A549 (cell line): ENCODE data around the gene GNAT3. TPM values are rescaled to one million over a fixed set of nuclear protein-coding genes. Genes with fewer than 3 reads are reported as not detected.
A peak's percentile ranks its signal among the peaks of the same experiment; 100 is the strongest.

ENCODE experiments used
- ATAC-seq, 2 experiments: fragments of 200-7000 bp in 1 of 2; fragments of >200 bp in 1 of 2; cut with Nextera tagmentation in 1 of 2; cut with Tn5 transposase in 1 of 2; 3 replicates each; pipeline versions ENCODE4 v1.8.0 to v1.9.1; 2018 to 2020; ENCODE audit warnings: mild to moderate bottlenecking in 1 of 2, moderate library complexity in 1 of 2
- CTCF ChIA-PET: fragments of 300-600 bp; sonication (Branson Sonifier 250); formaldehyde crosslinking; extraction: SDS; loops from one replicate; lab custom pipeline; 2021; ENCODE audit warnings: antibody characterized with exemption, inconsistent platforms; lab: Yijun Ruan, JAX
- POLR2A ChIA-PET: fragments of 350-600 bp; formaldehyde crosslinking; extraction: SDS; loops from one replicate; lab custom pipeline; 2021; ENCODE audit warnings: antibody characterized with exemption, inconsistent platforms; lab: Yijun Ruan, JAX
- DNase-seq, 2 experiments: peaks; one replicate each; pipeline versions ENCODE4 v3.0.0 to v3.0.0-alpha.2; 2011 to 2016; ENCODE audit warnings: low read depth in 1 of 2, low spot score in 1 of 2
- FAIRE-seq: peaks from 2 replicates; lab custom pipeline; 2011; peaks lifted over from hg19 to GRCh38; lab: Jason Lieb, UNC
- H3K27ac ChIP-seq, 2 experiments: fragments of >200 bp; sonication (Bioruptor Twin); formaldehyde crosslinking; 3 replicates each; pipeline ENCODE4 v1.5.1; 2016 to 2017
- H3K4me1 ChIP-seq: fragments of >200 bp; sonication (Bioruptor Twin); formaldehyde crosslinking; 3 replicates; pipeline ENCODE4 v1.6.1; 2016
- H3K4me2 ChIP-seq: fragments of >200 bp; sonication (Bioruptor Twin); formaldehyde crosslinking; 3 replicates; pipeline ENCODE4 v1.6.1; 2016
- H3K4me3 ChIP-seq: fragments of >200 bp; sonication (Bioruptor Twin); formaldehyde crosslinking; 3 replicates; pipeline ENCODE4 v1.5.1; 2016
- H3K9me3 ChIP-seq: fragments of >200 bp; sonication (Bioruptor Twin); formaldehyde crosslinking; 3 replicates; pipeline ENCODE4 v1.6.1; 2016
- ATOH8 ChIP-seq: fragments of 250-450 bp; sonication (Bioruptor Pico); IDR thresholded peaks from 2 replicates; pipeline ENCODE4 v1.5.0; 2020; ENCODE audit warnings: low read depth, mild to moderate bottlenecking, moderate library complexity
- BHLHE40 ChIP-seq: IDR thresholded peaks from 2 replicates; pipeline ENCODE4 v1.6.1; 2012; ENCODE audit warnings: low read depth, low read length, inconsistent platforms
- CBX2 ChIP-seq: fragments of 200-600 bp; sonication (generic); IDR thresholded peaks from 2 replicates; pipeline ENCODE4 v1.6.1; 2016; ENCODE audit warnings: low read depth, mild to moderate bottlenecking, borderline replicate concordance
- CBX8 ChIP-seq: fragments of 200-600 bp; sonication (generic); IDR thresholded peaks from 2 replicates; pipeline ENCODE4 v1.6.1; 2016
- CEBPB ChIP-seq, 2 experiments: fragments of >200 bp in 1 of 2; sonication (Bioruptor Twin) in 1 of 2; formaldehyde crosslinking in 1 of 2; IDR thresholded peaks; 2 replicates each; pipeline ENCODE4 v1.6.1; 2012 to 2016
- CHD2 ChIP-seq: fragments of 150-350 bp; IDR thresholded peaks from 2 replicates; pipeline ENCODE4 v1.6.1; 2014; ENCODE audit warnings: low read length; ENCODE audit not compliant: partially characterized antibody
- CHD4 ChIP-seq: fragments of 200-600 bp; sonication (generic); IDR thresholded peaks from 2 replicates; pipeline ENCODE4 v1.6.1; 2016; ENCODE audit warnings: antibody characterized with exemption, mild to moderate bottlenecking, borderline replicate concordance
- ELK1 ChIP-seq: fragments of 150-350 bp; IDR thresholded peaks from 2 replicates; pipeline ENCODE4 v1.6.1; 2014; ENCODE audit warnings: low read depth, mild to moderate bottlenecking, low read length
- ESRRA ChIP-seq: fragments of 150-350 bp; IDR thresholded peaks from 2 replicates; pipeline ENCODE4 v1.6.1; 2014; ENCODE audit warnings: mild to moderate bottlenecking, low read length, borderline replicate concordance
- FOSL2 ChIP-seq, 2 experiments: fragments of 450-650 bp in 1 of 2; fragments of >200 bp in 1 of 2; sonication (Bioruptor Twin) in 1 of 2; formaldehyde crosslinking; IDR thresholded peaks; 2 replicates each; pipeline versions ENCODE4 v1.5.0 to v1.6.1; 2016 to 2020; ENCODE audit warnings: mild to moderate bottlenecking in 1 of 2, moderate library complexity in 1 of 2
- GATA3 ChIP-seq: IDR thresholded peaks from 2 replicates; pipeline ENCODE4 v1.6.1; 2012; ENCODE audit warnings: borderline replicate concordance
- HES2 ChIP-seq: fragments of >200 bp; sonication (Bioruptor Twin); formaldehyde crosslinking; IDR thresholded peaks from 2 replicates; pipeline ENCODE4 v1.6.1; 2016
- HOXB13 ChIP-seq: fragments of 250-450 bp; sonication (Bioruptor Pico); IDR thresholded peaks from 2 replicates; pipeline ENCODE4 v1.5.0; 2020; ENCODE audit warnings: low read depth, mild to moderate bottlenecking, moderate library complexity
- HOXB5 ChIP-seq: fragments of 250-450 bp; sonication (Bioruptor Pico); IDR thresholded peaks from 2 replicates; pipeline ENCODE4 v1.5.0; 2020; ENCODE audit warnings: mild to moderate bottlenecking, moderate library complexity
- JUNB ChIP-seq: fragments of >200 bp; sonication (Bioruptor Twin); formaldehyde crosslinking; IDR thresholded peaks from 2 replicates; pipeline ENCODE4 v1.6.1; 2016
- KDM1A ChIP-seq: fragments of 200-600 bp; sonication (generic); IDR thresholded peaks from 2 replicates; pipeline ENCODE4 v1.6.1; 2016; ENCODE audit warnings: low read depth, mild to moderate bottlenecking
- KDM5A ChIP-seq: fragments of 200-600 bp; sonication (generic); IDR thresholded peaks from 2 replicates; pipeline ENCODE4 v1.6.1; 2016; ENCODE audit warnings: antibody characterized with exemption, mild to moderate bottlenecking
- MAX ChIP-seq: IDR thresholded peaks from 2 replicates; pipeline ENCODE4 v1.6.1; 2012
- NR3C1 ChIP-seq: fragments of >200 bp; sonication (Bioruptor Twin); formaldehyde crosslinking; IDR thresholded peaks from 3 replicates; pipeline ENCODE4 v1.6.1; 2017
- PHF8 ChIP-seq: fragments of 200-600 bp; sonication (generic); IDR thresholded peaks from 2 replicates; pipeline ENCODE4 v1.6.1; 2016; ENCODE audit warnings: low read depth, mild to moderate bottlenecking, antibody characterized with exemption, moderate library complexity, borderline replicate concordance
- POLR2A ChIP-seq: IDR thresholded peaks from 2 replicates; pipeline ENCODE4 v1.6.1; 2012; ENCODE audit warnings: mild to moderate bottlenecking, low read length
- RARB ChIP-seq: fragments of 250-450 bp; sonication (Bioruptor Pico); IDR thresholded peaks from 2 replicates; pipeline ENCODE4 v1.8.0; 2021; ENCODE audit warnings: mild to moderate bottlenecking, moderate library complexity
- RFX5 ChIP-seq: fragments of 450-650 bp; IDR thresholded peaks from 2 replicates; pipeline ENCODE4 v1.7.1; 2014; ENCODE audit warnings: antibody characterized with exemption, mild to moderate bottlenecking, moderate library complexity
- SREBF2 ChIP-seq: fragments of 450-650 bp; IDR thresholded peaks from 2 replicates; pipeline ENCODE4 v1.6.1; 2014; ENCODE audit warnings: mild to moderate bottlenecking, moderate library complexity
- TP53 ChIP-seq: fragments of 250-450 bp; sonication (Bioruptor Pico); IDR thresholded peaks from 2 replicates; pipeline ENCODE4 v1.5.0; 2021; ENCODE audit warnings: mild to moderate bottlenecking, moderate library complexity
- USF2 ChIP-seq: fragments of 450-650 bp; IDR thresholded peaks from 2 replicates; pipeline ENCODE4 v1.6.1; 2014; ENCODE audit warnings: antibody characterized with exemption
- ZFP36 ChIP-seq: fragments of 450-650 bp; IDR thresholded peaks from 2 replicates; pipeline ENCODE4 v1.6.1; 2014; ENCODE audit warnings: borderline replicate concordance; ENCODE audit not compliant: partially characterized antibody
- ZNF302 ChIP-seq: fragments of 250-450 bp; sonication (Bioruptor Pico); IDR thresholded peaks from 2 replicates; pipeline ENCODE4 v1.9.0; 2021; ENCODE audit warnings: inconsistent platforms, mild to moderate bottlenecking, moderate library complexity
- ZSCAN20 ChIP-seq: fragments of 250-450 bp; sonication (Bioruptor Pico); IDR thresholded peaks from 2 replicates; pipeline ENCODE4 v1.8.0; 2022; ENCODE audit warnings: mild to moderate bottlenecking, moderate library complexity
- WGBS: methylation state at CpG from one replicate; pipeline ENCODE4 v1.1.6; 2017; ENCODE audit errors: missing lambda C conversion rate; 5-methylcytosine and 5-hydroxymethylcytosine counted together
- polyA plus RNA-seq, 4 experiments: library from polyadenylated mRNA; depleted of rRNA in 3 of 4; stranded (reverse); fragments of >200 nt; fragmentation: RNase III in 1 of 4; extraction: RNeasy Plus Mini Kit Qiagen cat#74134 plus additional on column Dnase treatment in 1 of 4; gene quantifications; 2 replicates in 3 of 4; 3 replicates in 1 of 4; pipeline ENCODE4 v1.2.3, GENCODE V29; 2011 to 2017

Gene GNAT3
- polyA plus RNA-seq, 2 of the 4 experiments (the other 2 are of a cell fraction): not detected

GRCh38 chr7:80496586-80496985 lies 15.3 kb downstream of the GNAT3 start:
- TF ChIP-seq SREBF2: no peak
- TF ChIP-seq JUNB: no peak
- no peak for TF ChIP-seq RFX5
- TF ChIP-seq ELK1: no peak
- TF ChIP-seq CBX2: no peak
- TF ChIP-seq HES2: no peak
- TF ChIP-seq CEBPB (IDR thresholded peaks at IDR 0.05): no peak
- TF ChIP-seq ESRRA: no peak
- no peak for TF ChIP-seq NR3C1
- no peak for TF ChIP-seq BHLHE40
- TF ChIP-seq KDM5A: no peak
- no peak for TF ChIP-seq ZNF302 (CRISPR knock-in tag)
- Histone ChIP-seq H3K9me3 (no peaks in the 10 kb centered on the region), H3K4me1 (peaks cover 27% of the 10 kb centered on the region), H3K4me2 (no peak overlapping the region), H3K4me3 (no peak overlapping the region), H3K27ac (peak overlapping the region in 1 of 2 experiments; percentile 51; a peak in 2 of 6 replicates)
- FAIRE-seq (no peak), DNase-seq (no peak), ATAC-seq (no peak)
- WGBS: 59% methylated on average over 3 of the region's 3 CpGs
- CTCF ChIA-PET: no interaction called here
- POLR2A ChIA-PET: interaction anchor here (0.6 kb wide), 1 partner anchor 10 kb away, joined by 3 read pairs; no protein-coding TSS in a partner anchor

- H3K27ac ChIP-seq: no peak overlapping the region
- H3K4me3 ChIP-seq: no peak overlapping the region
- no peak for ATAC-seq
- no peak for TF ChIP-seq GATA3
- TF ChIP-seq FOSL2 (IDR thresholded peaks at IDR 0.05): no peak
- no peak for TF ChIP-seq FOSL2 (CRISPR knock-in tag; IDR thresholded peaks at IDR 0.05)
- no peak for TF ChIP-seq MAX
- no peak for TF ChIP-seq ZFP36
- TF ChIP-seq SREBF2: no peak
- no peak for TF ChIP-seq BHLHE40
- TF ChIP-seq HOXB13: no peak
- TF ChIP-seq POLR2A: no peak
- no peak for TF ChIP-seq ZSCAN20 (CRISPR knock-in tag)
- no peak for TF ChIP-seq RARB (CRISPR knock-in tag)
- TF ChIP-seq NR3C1: no peak
- no peak for TF ChIP-seq TP53 (CRISPR knock-in tag)
- TF ChIP-seq ZNF302 (CRISPR knock-in tag): no peak
- TF ChIP-seq CBX8: no peak
- no peak for TF ChIP-seq CHD4
- no peaks in the 10 kb centered on the region for H3K9me3 ChIP-seq
- ChIA-PET POLR2A (no interaction called here), CTCF (no interaction called here)
- no peak for FAIRE-seq
- 94% methylated on average over 1 of the region's 1 CpG for WGBS
- DNase-seq: no peak
- no peak overlapping the region for H3K4me2 ChIP-seq
- peaks cover 4% of the 10 kb centered on the region for H3K4me1 ChIP-seq
Observed at GRCh38 chr7:80493121-80493849, 18.6 kb downstream of the GNAT3 start.

GRCh38 chr7:80491462-80491861 lies 20.4 kb downstream of the GNAT3 start:
- ChIA-PET CTCF (no interaction called here), POLR2A (no interaction called here)
- peak; percentile 32 for FAIRE-seq
- Histone ChIP-seq H3K9me3 (no peaks in the 10 kb centered on the region), H3K4me2 (no peak overlapping the region), H3K4me1 (no peaks in the 10 kb centered on the region), H3K4me3 (no peak overlapping the region), H3K27ac (no peak overlapping the region)
- no peak for DNase-seq
- no peak for ATAC-seq
- 88% methylated on average over 4 of the region's 4 CpGs for WGBS
- no peak for TF ChIP-seq PHF8
- no peak for TF ChIP-seq KDM1A
- TF ChIP-seq CHD2: no peak
- no peak for TF ChIP-seq ZSCAN20 (CRISPR knock-in tag)
- TF ChIP-seq ELK1: no peak
- no peak for TF ChIP-seq ATOH8 (CRISPR knock-in tag)
- no peak for TF ChIP-seq HES2
- no peak for TF ChIP-seq HOXB5 (CRISPR knock-in tag)
- TF ChIP-seq TP53 (CRISPR knock-in tag): no peak
- TF ChIP-seq USF2: no peak
